GM18861 (cell line): ENCODE results near the gene INPP5F.
A peak's percentile ranks its signal among the peaks of the same experiment; 100 is the strongest.

Experiments used
- ATAC-seq: cut with Tn5 transposase; IDR thresholded peaks from one replicate; pipeline ENCODE4 v1.9.1; 2021; ENCODE audit not compliant: unreplicated experiment

Gene INPP5F

GRCh38 chr10:119737823-119738222 lies 12.0 kb downstream of the INPP5F start:
- no peak for ATAC-seq

- ATAC-seq: no peak
These were observed 13.1 kb downstream of the INPP5F start for GRCh38 chr10:119738962-119739361.

- no peak for ATAC-seq
These were observed 14.2 kb downstream of the INPP5F start for GRCh38 chr10:119740096-119740495.

- no peak for ATAC-seq
These were observed 17.2 kb downstream of the INPP5F start for GRCh38 chr10:119742947-119743648.

GRCh38 chr10:119747940-119748339 lies 22.1 kb downstream of the INPP5F start:
- ATAC-seq: no peak

GRCh38 chr10:119748871-119749270 lies 23.0 kb downstream of the INPP5F start:
- ATAC-seq: no peak

GRCh38 chr10:119749455-119749854 lies 23.6 kb downstream of the INPP5F start:
- no peak for ATAC-seq

GRCh38 chr10:119750391-119751230 lies 24.8 kb downstream of the INPP5F start:
- ATAC-seq: peak; percentile 90

- ATAC-seq: no peak
These were observed 27.5 kb downstream of the INPP5F start for GRCh38 chr10:119753309-119753708.

- ATAC-seq: no peak
These were observed 28.2 kb downstream of the INPP5F start for GRCh38 chr10:119754085-119754484.

- no peak for ATAC-seq
These were observed 29.1 kb downstream of the INPP5F start for GRCh38 chr10:119754936-119755335.

GRCh38 chr10:119755446-119755845 lies 29.6 kb downstream of the INPP5F start:
- ATAC-seq: no peak

GRCh38 chr10:119758448-119759195 lies 32.8 kb downstream of the INPP5F start:
- no peak for ATAC-seq

- ATAC-seq: no peak
These were observed 34.0 kb downstream of the INPP5F start for GRCh38 chr10:119759832-119760231.

GRCh38 chr10:119761106-119761505 lies 35.3 kb downstream of the INPP5F start:
- ATAC-seq: no peak

GRCh38 chr10:119762035-119762434 lies 36.2 kb downstream of the INPP5F start:
- ATAC-seq: no peak

- ATAC-seq: no peak
These were observed 37.3 kb downstream of the INPP5F start for GRCh38 chr10:119762805-119763798.

- no peak for ATAC-seq
These were observed 42.7 kb downstream of the INPP5F start for GRCh38 chr10:119768455-119769094.

- no peak for ATAC-seq
These were observed 44.0 kb downstream of the INPP5F start for GRCh38 chr10:119769886-119770285.

- no peak for ATAC-seq
These were observed 45.1 kb downstream of the INPP5F start for GRCh38 chr10:119770928-119771327.
